ENCODE measurements around the gene TAS2R41. TPM values are rescaled to one million over a fixed set of nuclear protein-coding genes. Genes with fewer than 3 reads are reported as not detected.

Gene TAS2R41
- total and polyA plus RNA-seq, 5 donors from 2014 or later, result 0.59 TPM; not detected in 4

GRCh38 chr7:143451122-143451521, 26.6 kb upstream of the TAS2R41 start:
- peaks cover 10% of the 10 kb centered on the region for H3K27me3 Mint-ChIP-seq
- H3K9me3 Mint-ChIP-seq, result no peaks in the 10 kb centered on the region
- Histone ChIP-seq H3K4me3 (ENCODE audit: low read depth, low read length) (no peak overlapping the region), H3K27ac (ENCODE audit: insufficient read depth, low read length, poor library complexity, severe bottlenecking) (no peak overlapping the region), H3K9me3 (ENCODE audit: control insufficient read depth in 2 of 2, low read length in 2 of 2) (no peaks in the 10 kb centered on the region), H3K27me3 (ENCODE audit: control insufficient read depth, insufficient read depth, low read length) (peaks cover 8% of the 10 kb centered on the region), H3K36me3 (ENCODE audit: control insufficient read depth, insufficient read depth, low read length) (no peaks in the 10 kb centered on the region), H3K4me1 (ENCODE audit: control insufficient read depth, insufficient read depth, low read length, poor library complexity, severe bottlenecking) (no peaks in the 10 kb centered on the region)
- ATAC-seq (ENCODE audit: low read depth in 2 of 2) (no peak), DNase-seq (no peak)
- no peak overlapping the region for H3K27ac Mint-ChIP-seq
- peaks cover 0 to 3% (median 1%) of the 10 kb centered on the region in 4 donors for H3K4me1 Mint-ChIP-seq
- H3K36me3 Mint-ChIP-seq, result peaks cover 4% of the 10 kb centered on the region
- no peak overlapping the region for H3K4me3 Mint-ChIP-seq

GRCh38 chr7:143451746-143452145, 25.9 kb upstream of the TAS2R41 start:
- ATAC-seq (ENCODE audit: low read depth in 2 of 2), result no peak
- no peaks in the 10 kb centered on the region for H3K9me3 Mint-ChIP-seq
- no peaks in the 10 kb centered on the region for H3K9me3 ChIP-seq (ENCODE audit: control insufficient read depth in 2 of 2, low read length in 2 of 2)
- H3K4me1 Mint-ChIP-seq, result peaks cover 0 to 3% (median 1%) of the 10 kb centered on the region in 4 donors
- no peak overlapping the region for H3K4me3 Mint-ChIP-seq
- H3K4me3 ChIP-seq (ENCODE audit: low read depth, low read length), result no peak overlapping the region
- no peaks in the 10 kb centered on the region for H3K4me1 ChIP-seq (ENCODE audit: control insufficient read depth, insufficient read depth, low read length, poor library complexity, severe bottlenecking)
- no peak for DNase-seq
- peaks cover 10% of the 10 kb centered on the region for H3K27me3 Mint-ChIP-seq
- H3K36me3 ChIP-seq (ENCODE audit: control insufficient read depth, insufficient read depth, low read length), result no peaks in the 10 kb centered on the region
- peaks cover 4% of the 10 kb centered on the region for H3K36me3 Mint-ChIP-seq
- peaks cover 10% of the 10 kb centered on the region for H3K27me3 ChIP-seq (ENCODE audit: control insufficient read depth, insufficient read depth, low read length)
- H3K27ac Mint-ChIP-seq, result no peak overlapping the region
- H3K27ac ChIP-seq (ENCODE audit: insufficient read depth, low read length, poor library complexity, severe bottlenecking), result no peak overlapping the region

GRCh38 chr7:143452495-143452894, 25.2 kb upstream of the TAS2R41 start:
- Histone ChIP-seq H3K4me1 (ENCODE audit: control insufficient read depth, insufficient read depth, low read length, poor library complexity, severe bottlenecking) (no peaks in the 10 kb centered on the region), H3K4me3 (ENCODE audit: low read depth, low read length) (no peak overlapping the region), H3K9me3 (ENCODE audit: control insufficient read depth in 2 of 2, low read length in 2 of 2) (no peaks in the 10 kb centered on the region), H3K27ac (ENCODE audit: insufficient read depth, low read length, poor library complexity, severe bottlenecking) (no peak overlapping the region), H3K27me3 (ENCODE audit: control insufficient read depth, insufficient read depth, low read length) (peaks cover 11% of the 10 kb centered on the region), H3K36me3 (ENCODE audit: control insufficient read depth, insufficient read depth, low read length) (no peaks in the 10 kb centered on the region)
- H3K4me3 Mint-ChIP-seq, result no peak overlapping the region
- no peaks in the 10 kb centered on the region for H3K9me3 Mint-ChIP-seq
- peaks cover 13% of the 10 kb centered on the region for H3K27me3 Mint-ChIP-seq
- peaks cover 4% of the 10 kb centered on the region for H3K36me3 Mint-ChIP-seq
- peaks cover 0 to 3% (median 1%) of the 10 kb centered on the region in 4 donors for H3K4me1 Mint-ChIP-seq
- ATAC-seq (ENCODE audit: low read depth in 2 of 2), result no peak
- no peak for DNase-seq
- no peak overlapping the region for H3K27ac Mint-ChIP-seq

GRCh38 chr7:143454091-143454680, 23.5 kb upstream of the TAS2R41 start:
- Histone ChIP-seq H3K36me3 (ENCODE audit: control insufficient read depth, insufficient read depth, low read length) (no peaks in the 10 kb centered on the region), H3K9me3 (ENCODE audit: control insufficient read depth in 2 of 2, low read length in 2 of 2) (no peaks in the 10 kb centered on the region), H3K4me3 (ENCODE audit: low read depth, low read length) (no peak overlapping the region), H3K4me1 (ENCODE audit: control insufficient read depth, insufficient read depth, low read length, poor library complexity, severe bottlenecking) (no peaks in the 10 kb centered on the region), H3K27ac (ENCODE audit: insufficient read depth, low read length, poor library complexity, severe bottlenecking) (no peak overlapping the region), H3K27me3 (ENCODE audit: control insufficient read depth, insufficient read depth, low read length) (peaks cover 12% of the 10 kb centered on the region)
- peaks cover 7% of the 10 kb centered on the region for H3K36me3 Mint-ChIP-seq
- ATAC-seq (ENCODE audit: low read depth in 2 of 2) (no peak), DNase-seq (no peak)
- H3K27ac Mint-ChIP-seq, result no peak overlapping the region
- H3K27me3 Mint-ChIP-seq, result peaks cover 14% of the 10 kb centered on the region
- peaks cover 0 to under 1% (median 0%) of the 10 kb centered on the region in 7 donors for H3K9me3 Mint-ChIP-seq
- H3K4me1 Mint-ChIP-seq, result peaks cover 0 to 3% (median 1%) of the 10 kb centered on the region in 4 donors
- no peak overlapping the region for H3K4me3 Mint-ChIP-seq

- H3K27me3 ChIP-seq (ENCODE audit: control insufficient read depth, insufficient read depth, low read length), result peaks cover 12% of the 10 kb centered on the region
- Mint-ChIP-seq H3K36me3 (peaks cover 7% of the 10 kb centered on the region), H3K27ac (peak overlapping the region in 1 of 3 donors; percentile 57), H3K4me1 (peaks cover 0 to 3% (median 1%) of the 10 kb centered on the region in 4 donors), H3K27me3 (peaks cover 18% of the 10 kb centered on the region), H3K4me3 (no peak overlapping the region), H3K9me3 (peaks cover 0 to 2% (median 0%) of the 10 kb centered on the region in 7 donors)
- ATAC-seq (ENCODE audit: low read depth in 2 of 2) (no peak), DNase-seq (no peak)
- H3K9me3 ChIP-seq (ENCODE audit: control insufficient read depth in 2 of 2, low read length in 2 of 2), result no peaks in the 10 kb centered on the region
- no peak overlapping the region for H3K27ac ChIP-seq (ENCODE audit: insufficient read depth, low read length, poor library complexity, severe bottlenecking)
- H3K4me3 ChIP-seq (ENCODE audit: low read depth, low read length), result no peak overlapping the region
- no peaks in the 10 kb centered on the region for H3K4me1 ChIP-seq (ENCODE audit: control insufficient read depth, insufficient read depth, low read length, poor library complexity, severe bottlenecking)
- no peaks in the 10 kb centered on the region for H3K36me3 ChIP-seq (ENCODE audit: control insufficient read depth, insufficient read depth, low read length)
These were observed 22.2 kb upstream of the TAS2R41 start for GRCh38 chr7:143455491-143455890.

GRCh38 chr7:143455942-143456341, 21.7 kb upstream of the TAS2R41 start:
- Mint-ChIP-seq H3K36me3 (peaks cover 11% of the 10 kb centered on the region), H3K27ac (no peak overlapping the region), H3K4me3 (no peak overlapping the region), H3K9me3 (peaks cover 0 to 6% (median 0%) of the 10 kb centered on the region in 7 donors), H3K27me3 (peaks cover 19% of the 10 kb centered on the region), H3K4me1 (peaks cover 0 to 3% (median 1%) of the 10 kb centered on the region in 4 donors)
- no peak overlapping the region for H3K27ac ChIP-seq (ENCODE audit: insufficient read depth, low read length, poor library complexity, severe bottlenecking)
- DNase-seq (no peak), ATAC-seq (ENCODE audit: low read depth in 2 of 2) (no peak)
- no peaks in the 10 kb centered on the region for H3K36me3 ChIP-seq (ENCODE audit: control insufficient read depth, insufficient read depth, low read length)
- H3K4me3 ChIP-seq (ENCODE audit: low read depth, low read length), result no peak overlapping the region
- H3K9me3 ChIP-seq (ENCODE audit: control insufficient read depth in 2 of 2, low read length in 2 of 2), result no peaks in the 10 kb centered on the region
- H3K4me1 ChIP-seq (ENCODE audit: control insufficient read depth, insufficient read depth, low read length, poor library complexity, severe bottlenecking), result no peaks in the 10 kb centered on the region
- peaks cover 12% of the 10 kb centered on the region for H3K27me3 ChIP-seq (ENCODE audit: control insufficient read depth, insufficient read depth, low read length)

- no peaks in the 10 kb centered on the region for H3K4me1 ChIP-seq (ENCODE audit: control insufficient read depth, insufficient read depth, low read length, poor library complexity, severe bottlenecking)
- H3K27ac Mint-ChIP-seq, result no peak overlapping the region
These were observed 20.5 kb upstream of the TAS2R41 start for GRCh38 chr7:143456992-143457793.

More at GRCh38 chr7:143456992-143457793, 20.5 kb upstream of the TAS2R41 start:
- Mint-ChIP-seq H3K4me3 (no peak overlapping the region), H3K4me1 (peaks cover 0 to 3% (median 1%) of the 10 kb centered on the region in 4 donors), H3K9me3 (peaks cover 0 to 6% (median 2%) of the 10 kb centered on the region in 7 donors), H3K27me3 (peaks cover 19% of the 10 kb centered on the region), H3K36me3 (peaks cover 12% of the 10 kb centered on the region)
- Histone ChIP-seq H3K27ac (ENCODE audit: insufficient read depth, low read length, poor library complexity, severe bottlenecking) (no peak overlapping the region), H3K36me3 (ENCODE audit: control insufficient read depth, insufficient read depth, low read length) (no peaks in the 10 kb centered on the region), H3K9me3 (ENCODE audit: control insufficient read depth in 2 of 2, low read length in 2 of 2) (no peaks in the 10 kb centered on the region), H3K4me3 (ENCODE audit: low read depth, low read length) (no peak overlapping the region), H3K27me3 (ENCODE audit: control insufficient read depth, insufficient read depth, low read length) (peaks cover 8% of the 10 kb centered on the region)
- DNase-seq (no peak), ATAC-seq (ENCODE audit: low read depth in 2 of 2) (no peak)
